ENCODE results near the gene UBE2R2.

Gene UBE2R2

GRCh38 chr9:33906769-33907168 lies 89.8 kb downstream of the UBE2R2 start:
- Histone ChIP-seq H3K4me3 (ENCODE audit: low read length) (no peak overlapping the region), H3K36me3 (ENCODE audit: insufficient read depth, low read length) (peaks cover 29% of the 10 kb centered on the region), H3K4me2 (ENCODE audit: low read length) (no peak overlapping the region), H3K9ac (ENCODE audit: low read depth, low read length) (no peak overlapping the region), H3K9me3 (replicated peaks; ENCODE audit: low read length) (no peaks in the 10 kb centered on the region), H3K27me3 (ENCODE audit: control insufficient read depth, insufficient read depth, low read length) (no peaks in the 10 kb centered on the region), H3K4me1 (ENCODE audit: control insufficient read depth, insufficient read depth, low read length) (peaks cover 7% of the 10 kb centered on the region)

GRCh38 chr9:33907347-33907746 lies 90.4 kb downstream of the UBE2R2 start:
- H3K9ac ChIP-seq (ENCODE audit: low read depth, low read length) = no peak overlapping the region
- H3K4me1 ChIP-seq (ENCODE audit: control insufficient read depth, insufficient read depth, low read length) = peaks cover 7% of the 10 kb centered on the region
- H3K36me3 ChIP-seq (ENCODE audit: insufficient read depth, low read length) = peaks cover 24% of the 10 kb centered on the region

GRCh38 chr9:33908114-33908513 lies 91.2 kb downstream of the UBE2R2 start:
- Histone ChIP-seq H3K9me3 (replicated peaks; ENCODE audit: low read length) (no peaks in the 10 kb centered on the region), H3K9ac (ENCODE audit: low read depth, low read length) (no peak overlapping the region), H3K4me1 (ENCODE audit: control insufficient read depth, insufficient read depth, low read length) (peaks cover 7% of the 10 kb centered on the region), H3K27me3 (ENCODE audit: control insufficient read depth, insufficient read depth, low read length) (no peaks in the 10 kb centered on the region), H3K4me3 (ENCODE audit: low read length) (no peak overlapping the region), H3K4me2 (ENCODE audit: low read length) (no peak overlapping the region), H3K36me3 (ENCODE audit: insufficient read depth, low read length) (peaks cover 23% of the 10 kb centered on the region)

More at GRCh38 chr9:33907347-33907746, 90.4 kb downstream of the UBE2R2 start:
- no peaks in the 10 kb centered on the region for H3K27me3 ChIP-seq (ENCODE audit: control insufficient read depth, insufficient read depth, low read length)
- no peak overlapping the region for H3K4me3 ChIP-seq (ENCODE audit: low read length)
- H3K4me2 ChIP-seq (ENCODE audit: low read length) = no peak overlapping the region
- no peaks in the 10 kb centered on the region for H3K9me3 ChIP-seq (replicated peaks; ENCODE audit: low read length)

GRCh38 chr9:33908749-33909148 lies 91.8 kb downstream of the UBE2R2 start:
- Histone ChIP-seq H3K9ac (ENCODE audit: low read depth, low read length) (no peak overlapping the region), H3K4me3 (ENCODE audit: low read length) (no peak overlapping the region), H3K4me2 (ENCODE audit: low read length) (no peak overlapping the region), H3K36me3 (ENCODE audit: insufficient read depth, low read length) (peaks cover 23% of the 10 kb centered on the region), H3K9me3 (replicated peaks; ENCODE audit: low read length) (no peaks in the 10 kb centered on the region), H3K27me3 (ENCODE audit: control insufficient read depth, insufficient read depth, low read length) (no peaks in the 10 kb centered on the region), H3K4me1 (ENCODE audit: control insufficient read depth, insufficient read depth, low read length) (peaks cover 7% of the 10 kb centered on the region)

- no peak overlapping the region for H3K4me2 ChIP-seq (ENCODE audit: low read length)
- H3K9ac ChIP-seq (ENCODE audit: low read depth, low read length) = no peak overlapping the region
- H3K27me3 ChIP-seq (ENCODE audit: control insufficient read depth, insufficient read depth, low read length) = no peaks in the 10 kb centered on the region
- peaks cover 37% of the 10 kb centered on the region for H3K36me3 ChIP-seq (ENCODE audit: insufficient read depth, low read length)
- H3K9me3 ChIP-seq (replicated peaks; ENCODE audit: low read length) = no peaks in the 10 kb centered on the region
- no peak overlapping the region for H3K4me3 ChIP-seq (ENCODE audit: low read length)
- no peaks in the 10 kb centered on the region for H3K4me1 ChIP-seq (ENCODE audit: control insufficient read depth, insufficient read depth, low read length)
Observed at GRCh38 chr9:33913541-33913940, 96.6 kb downstream of the UBE2R2 start.

- H3K9me3 ChIP-seq (replicated peaks; ENCODE audit: low read length) = no peaks in the 10 kb centered on the region
- no peak overlapping the region for H3K4me2 ChIP-seq (ENCODE audit: low read length)
- H3K36me3 ChIP-seq (ENCODE audit: insufficient read depth, low read length) = peaks cover 52% of the 10 kb centered on the region
- H3K9ac ChIP-seq (ENCODE audit: low read depth, low read length) = no peak overlapping the region
- H3K4me1 ChIP-seq (ENCODE audit: control insufficient read depth, insufficient read depth, low read length) = no peaks in the 10 kb centered on the region
- H3K27me3 ChIP-seq (ENCODE audit: control insufficient read depth, insufficient read depth, low read length) = no peaks in the 10 kb centered on the region
- no peak overlapping the region for H3K4me3 ChIP-seq (ENCODE audit: low read length)
Observed at GRCh38 chr9:33914887-33915628, 98.1 kb downstream of the UBE2R2 start.

- H3K36me3 ChIP-seq (ENCODE audit: insufficient read depth, low read length) = peaks cover 72% of the 10 kb centered on the region
- no peaks in the 10 kb centered on the region for H3K27me3 ChIP-seq (ENCODE audit: control insufficient read depth, insufficient read depth, low read length)
- no peak overlapping the region for H3K4me2 ChIP-seq (ENCODE audit: low read length)
- H3K9me3 ChIP-seq (replicated peaks; ENCODE audit: low read length) = no peaks in the 10 kb centered on the region
- H3K4me3 ChIP-seq (ENCODE audit: low read length) = no peak overlapping the region
- no peaks in the 10 kb centered on the region for H3K4me1 ChIP-seq (ENCODE audit: control insufficient read depth, insufficient read depth, low read length)
- no peak overlapping the region for H3K9ac ChIP-seq (ENCODE audit: low read depth, low read length)
Observed at GRCh38 chr9:33917036-33917435, 100.1 kb downstream of the UBE2R2 start.

GRCh38 chr9:33919276-33919897 lies 102.4 kb downstream of the UBE2R2 start:
- no peak overlapping the region for H3K4me3 ChIP-seq (ENCODE audit: low read length)
- no peak overlapping the region for H3K4me2 ChIP-seq (ENCODE audit: low read length)
- peaks cover 82% of the 10 kb centered on the region for H3K36me3 ChIP-seq (ENCODE audit: insufficient read depth, low read length)
- no peaks in the 10 kb centered on the region for H3K27me3 ChIP-seq (ENCODE audit: control insufficient read depth, insufficient read depth, low read length)
- H3K9me3 ChIP-seq (replicated peaks; ENCODE audit: low read length) = no peaks in the 10 kb centered on the region
- no peak overlapping the region for H3K9ac ChIP-seq (ENCODE audit: low read depth, low read length)
- no peaks in the 10 kb centered on the region for H3K4me1 ChIP-seq (ENCODE audit: control insufficient read depth, insufficient read depth, low read length)

- H3K36me3 ChIP-seq (ENCODE audit: insufficient read depth, low read length) = peaks cover 99% of the 10 kb centered on the region
Observed at GRCh38 chr9:33921967-33922895, 105.3 kb downstream of the UBE2R2 start.

GRCh38 chr9:33923079-33923478 lies 106.1 kb downstream of the UBE2R2 start:
- Histone ChIP-seq H3K27me3 (ENCODE audit: control insufficient read depth, insufficient read depth, low read length) (no peaks in the 10 kb centered on the region), H3K36me3 (ENCODE audit: insufficient read depth, low read length) (peaks cover 98% of the 10 kb centered on the region), H3K4me1 (ENCODE audit: control insufficient read depth, insufficient read depth, low read length) (no peaks in the 10 kb centered on the region), H3K4me2 (ENCODE audit: low read length) (no peak overlapping the region), H3K9me3 (replicated peaks; ENCODE audit: low read length) (no peaks in the 10 kb centered on the region), H3K4me3 (ENCODE audit: low read length) (no peak overlapping the region), H3K9ac (ENCODE audit: low read depth, low read length) (no peak overlapping the region)

More at GRCh38 chr9:33921967-33922895, 105.3 kb downstream of the UBE2R2 start:
- Histone ChIP-seq H3K4me2 (ENCODE audit: low read length) (no peak overlapping the region), H3K4me1 (ENCODE audit: control insufficient read depth, insufficient read depth, low read length) (no peaks in the 10 kb centered on the region), H3K27me3 (ENCODE audit: control insufficient read depth, insufficient read depth, low read length) (no peaks in the 10 kb centered on the region), H3K9ac (ENCODE audit: low read depth, low read length) (no peak overlapping the region), H3K4me3 (ENCODE audit: low read length) (no peak overlapping the region), H3K9me3 (replicated peaks; ENCODE audit: low read length) (no peaks in the 10 kb centered on the region)

- no peak overlapping the region for H3K9ac ChIP-seq (ENCODE audit: low read depth, low read length)
- H3K4me1 ChIP-seq (ENCODE audit: control insufficient read depth, insufficient read depth, low read length) = no peaks in the 10 kb centered on the region
- H3K4me2 ChIP-seq (ENCODE audit: low read length) = no peak overlapping the region
- peaks cover 96% of the 10 kb centered on the region for H3K36me3 ChIP-seq (ENCODE audit: insufficient read depth, low read length)
- H3K9me3 ChIP-seq (replicated peaks; ENCODE audit: low read length) = no peaks in the 10 kb centered on the region
- H3K27me3 ChIP-seq (ENCODE audit: control insufficient read depth, insufficient read depth, low read length) = no peaks in the 10 kb centered on the region
- no peak overlapping the region for H3K4me3 ChIP-seq (ENCODE audit: low read length)
Observed at GRCh38 chr9:33923998-33924701, 107.2 kb downstream of the UBE2R2 start.
